EH (cell line): Measurements from ENCODE around the gene ETFBKMT.
A peak's percentile ranks its signal among the peaks of the same experiment; 100 is the strongest.

Experiments
- DNase-seq: peaks from one replicate; pipeline ENCODE4 v3.0.0-alpha.2; 2015; ENCODE audit warnings: low read depth

ETFBKMT gene

GRCh38 chr12:31659087-31659942 lies at the start of gene ETFBKMT:
Gene ETFBKMT, plus strand, starts transcription at chr12:31659688. Its CDS starts 2,266 bp downstream, at chr12:31661954.
- DNase-seq = peak; percentile 96

GRCh38 chr12:31612819-31613218 lies 46.7 kb upstream of the ETFBKMT start:
- no peak for DNase-seq

- DNase-seq = peak; percentile 41
These were observed 41.1 kb upstream of the ETFBKMT start for GRCh38 chr12:31618228-31619025.

- peak; percentile 31 for DNase-seq
These were observed 39.2 kb upstream of the ETFBKMT start for GRCh38 chr12:31620311-31620710.

- no peak for DNase-seq
These were observed 37.5 kb upstream of the ETFBKMT start for GRCh38 chr12:31622038-31622437.

GRCh38 chr12:31626270-31626995 lies 33.1 kb upstream of the ETFBKMT start:
- DNase-seq = no peak

- DNase-seq = no peak
These were observed 31.9 kb upstream of the ETFBKMT start for GRCh38 chr12:31627456-31628054.

- peak; percentile 77 for DNase-seq
These were observed 29.4 kb upstream of the ETFBKMT start for GRCh38 chr12:31629756-31630732.

GRCh38 chr12:31631023-31631724 lies 28.3 kb upstream of the ETFBKMT start:
- no peak for DNase-seq

GRCh38 chr12:31631809-31632208 lies 27.7 kb upstream of the ETFBKMT start:
- DNase-seq = no peak

- DNase-seq = no peak
These were observed 26.0 kb upstream of the ETFBKMT start for GRCh38 chr12:31633464-31633863.

- no peak for DNase-seq
These were observed 24.9 kb upstream of the ETFBKMT start for GRCh38 chr12:31634620-31635019.

- DNase-seq = no peak
These were observed 17.9 kb upstream of the ETFBKMT start for GRCh38 chr12:31641509-31642090.

GRCh38 chr12:31644536-31644935 lies 15.0 kb upstream of the ETFBKMT start:
- no peak for DNase-seq

GRCh38 chr12:31645924-31646323 lies 13.6 kb upstream of the ETFBKMT start:
- no peak for DNase-seq

GRCh38 chr12:31647086-31647491 lies 12.4 kb upstream of the ETFBKMT start:
- peak; percentile 72 for DNase-seq

- DNase-seq = peak; percentile 69
These were observed 8.6 kb upstream of the ETFBKMT start for GRCh38 chr12:31650918-31651317.

GRCh38 chr12:31651893-31652521 lies 7.5 kb upstream of the ETFBKMT start:
- DNase-seq = no peak

- DNase-seq = no peak
These were observed 4.3 kb upstream of the ETFBKMT start for GRCh38 chr12:31655208-31655607.
